HG02798 (cell line): ENCODE data around the gene USP21.

Experiments
- ATAC-seq: cut with Tn5 transposase; IDR thresholded peaks from one replicate; pipeline ENCODE4 v1.9.1; 2021; ENCODE audit warnings: mild to moderate bottlenecking; ENCODE audit not compliant: unreplicated experiment, poor library complexity

Gene USP21

DNA sequence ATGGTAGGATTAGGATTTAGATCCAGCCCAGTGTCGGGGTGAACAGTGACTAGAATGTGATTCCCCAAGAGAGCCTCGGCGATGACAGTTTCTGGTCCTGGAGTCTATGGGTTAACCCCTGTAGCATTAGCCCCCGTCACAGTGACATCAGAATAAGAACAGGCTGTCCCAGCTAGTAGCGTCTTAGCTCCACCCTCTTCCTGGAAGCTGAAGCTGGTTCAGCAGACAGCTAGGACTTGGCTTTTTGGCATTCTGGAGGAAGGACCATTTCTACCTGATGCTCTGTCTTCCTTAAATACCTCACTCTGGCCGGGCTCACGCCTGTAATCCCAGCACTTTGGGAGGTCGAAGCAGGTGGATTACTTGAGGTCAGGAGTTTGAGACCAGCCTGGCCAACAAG lies 47.9 kb downstream of the USP21 start:
- no peak for ATAC-seq

DNA sequence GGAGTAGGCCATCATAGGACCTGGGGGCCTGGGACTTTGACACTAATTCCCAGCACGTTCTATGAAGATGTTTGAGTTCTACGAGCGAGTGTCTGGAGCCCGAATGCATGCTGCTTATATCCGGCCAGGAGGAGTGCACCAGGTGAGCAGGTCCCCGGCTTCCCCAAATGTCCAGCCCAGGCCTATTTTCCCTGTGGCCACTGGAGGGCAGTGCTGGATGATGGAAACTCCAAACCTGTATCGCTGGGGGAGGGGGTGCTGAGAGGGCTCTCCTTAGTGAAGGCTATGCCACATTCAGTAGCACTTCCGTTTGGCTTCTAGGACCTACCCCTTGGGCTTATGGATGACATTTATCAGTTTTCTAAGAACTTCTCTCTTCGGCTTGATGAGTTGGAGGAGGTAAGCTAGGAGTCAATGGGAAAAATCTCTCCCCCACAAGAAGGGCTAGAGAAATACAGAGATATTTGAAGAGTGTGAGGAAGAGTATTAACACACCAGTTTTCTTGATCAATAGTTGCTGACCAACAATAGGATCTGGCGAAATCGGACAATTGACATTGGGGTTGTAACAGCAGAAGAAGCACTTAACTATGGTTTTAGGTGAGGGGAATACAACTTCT lies 50.6 kb downstream of the USP21 start:
- peak; percentile 61 for ATAC-seq

DNA sequence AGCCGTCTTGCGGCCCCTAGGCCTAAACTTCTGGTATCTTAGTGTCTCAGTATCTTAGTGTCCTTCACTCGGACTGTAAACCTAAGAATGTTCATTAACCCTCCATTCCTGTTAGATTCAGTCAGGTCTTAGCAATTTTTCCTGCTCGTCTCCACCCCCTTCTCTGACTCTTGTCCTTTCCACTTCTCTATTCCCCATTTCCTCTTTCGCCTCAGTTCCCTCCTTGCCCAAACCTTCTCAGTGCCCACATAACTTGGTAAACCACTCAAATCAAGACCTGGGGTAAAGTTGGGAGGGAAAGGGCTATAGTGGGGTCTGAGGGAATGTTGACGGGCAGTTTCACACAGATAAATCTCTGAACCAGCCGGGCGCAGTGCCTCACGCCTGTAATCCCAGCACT lies 55.1 kb downstream of the USP21 start:
- ATAC-seq: no peak

GRCh38 chr1:161215076-161215475 lies 55.8 kb downstream of the USP21 start, which contains the start of gene FCER1G:
FCER1G (plus strand) TSS chr1:161215295; CDS start chr1:161215322, 27 bp downstream.
- ATAC-seq: no peak
